Measurements from ENCODE around the gene PDLIM5.

- no peak for TF ChIP-seq CTCF (IDR thresholded peaks at IDR 0.05)
- TF ChIP-seq POLR2A (IDR thresholded peaks at IDR 0.05), result no peak
Observed at GRCh38 chr4:94550352-94550751, 98.6 kb downstream of the PDLIM5 start.

All from thyroid gland (tissue), 4 donors.